Esophagus squamous epithelium (tissue), 4 donors: Measurements from ENCODE around the gene GPD1L.

Experiments used
- POLR2A ChIP-seq, 4 donors: fragments of 450-650 bp; IDR thresholded peaks; one replicate each; pipeline ENCODE4 v1.6.1; 2017; ENCODE audit warnings: antibody characterized with exemption in 4 of 4, mild to moderate bottlenecking in 4 of 4, moderate library complexity in 3 of 4
- TF ChIP-seq, protein P1 (sequence below), 6 experiments: fragments of 450-650 bp in 4 of 6; fragments of 200-600 bp in 2 of 6; sonication (generic) in 2 of 6; IDR thresholded peaks; one replicate each; pipeline ENCODE4 v1.5.1; 2016 to 2019; ENCODE audit warnings: antibody characterized with exemption in 6 of 6, mild to moderate bottlenecking in 4 of 6, moderate library complexity in 4 of 6

DNA sequence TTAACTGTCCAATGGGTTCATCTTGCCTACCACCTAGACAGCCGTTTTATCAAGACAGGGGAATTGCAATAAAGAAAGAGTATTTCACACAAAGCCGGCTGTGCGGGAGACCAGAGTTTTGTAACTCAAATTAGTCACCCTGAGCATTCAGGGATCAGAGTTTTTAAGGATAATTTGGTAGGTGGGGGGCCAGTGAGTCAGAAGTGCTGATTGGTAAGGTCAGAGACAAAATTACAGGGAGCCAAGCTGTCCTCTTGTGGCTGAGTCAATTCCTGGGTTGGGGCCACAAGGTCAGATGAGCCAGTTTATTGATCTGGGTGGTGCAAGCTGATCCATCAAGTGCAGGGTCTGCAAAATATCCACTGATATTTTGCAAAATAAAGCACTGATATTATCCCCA, 29.9 kb upstream of the GPD1L start:
- TF ChIP-seq, protein P1, sequence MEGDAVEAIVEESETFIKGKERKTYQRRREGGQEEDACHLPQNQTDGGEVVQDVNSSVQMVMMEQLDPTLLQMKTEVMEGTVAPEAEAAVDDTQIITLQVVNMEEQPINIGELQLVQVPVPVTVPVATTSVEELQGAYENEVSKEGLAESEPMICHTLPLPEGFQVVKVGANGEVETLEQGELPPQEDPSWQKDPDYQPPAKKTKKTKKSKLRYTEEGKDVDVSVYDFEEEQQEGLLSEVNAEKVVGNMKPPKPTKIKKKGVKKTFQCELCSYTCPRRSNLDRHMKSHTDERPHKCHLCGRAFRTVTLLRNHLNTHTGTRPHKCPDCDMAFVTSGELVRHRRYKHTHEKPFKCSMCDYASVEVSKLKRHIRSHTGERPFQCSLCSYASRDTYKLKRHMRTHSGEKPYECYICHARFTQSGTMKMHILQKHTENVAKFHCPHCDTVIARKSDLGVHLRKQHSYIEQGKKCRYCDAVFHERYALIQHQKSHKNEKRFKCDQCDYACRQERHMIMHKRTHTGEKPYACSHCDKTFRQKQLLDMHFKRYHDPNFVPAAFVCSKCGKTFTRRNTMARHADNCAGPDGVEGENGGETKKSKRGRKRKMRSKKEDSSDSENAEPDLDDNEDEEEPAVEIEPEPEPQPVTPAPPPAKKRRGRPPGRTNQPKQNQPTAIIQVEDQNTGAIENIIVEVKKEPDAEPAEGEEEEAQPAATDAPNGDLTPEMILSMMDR (IDR thresholded peaks at IDR 0.05) = no peak
- no peak for TF ChIP-seq POLR2A (IDR thresholded peaks at IDR 0.05)
